ENCODE measurements around the gene MMP15.

MMP15 gene

GRCh38 chr16:58053682-58054005 is 28.1 kb downstream of the MMP15 start:
- Histone ChIP-seq H3K4me1 (ENCODE audit: insufficient read depth, low read length, severe bottlenecking) (no peaks in the 10 kb centered on the region), H3K36me3 (ENCODE audit: insufficient read depth, low read length) (no peaks in the 10 kb centered on the region), H3K9me3 (ENCODE audit: low read length) (no peaks in the 10 kb centered on the region), H2AFZ (ENCODE audit: low read length) (no peak overlapping the region), H3F3A (ENCODE audit: insufficient read depth, low read length) (no peaks in the 10 kb centered on the region), H3K27me3 (ENCODE audit: insufficient read depth, low read length) (no peaks in the 10 kb centered on the region), H3K4me3 (ENCODE audit: low read depth, low read length, poor library complexity, severe bottlenecking) (no peak overlapping the region), H3K9ac (ENCODE audit: low read length) (no peak overlapping the region), H3K9me2 (ENCODE audit: low read depth, low read length) (no peaks in the 10 kb centered on the region), H3K79me2 (ENCODE audit: insufficient read depth, low read length) (no peaks in the 10 kb centered on the region), H3K27ac (ENCODE audit: low read depth, low read length, poor library complexity, severe bottlenecking) (no peak overlapping the region), H3K4me2 (ENCODE audit: low read length) (no peak overlapping the region), H4K20me1 (ENCODE audit: insufficient read depth, low read length) (no peaks in the 10 kb centered on the region)
- no peak for TF ChIP-seq EZH2 (IDR thresholded peaks at IDR 0.05; ENCODE audit: borderline replicate concordance, low read length)

- no peak overlapping the region for H3K4me2 ChIP-seq (ENCODE audit: low read length)
- TF ChIP-seq EZH2 (IDR thresholded peaks at IDR 0.05; ENCODE audit: borderline replicate concordance, low read length) (no peak), CTCF (IDR thresholded peaks at IDR 0.05; ENCODE audit: low read length) (no peak)
Observed at GRCh38 chr16:58054289-58054688, 28.7 kb downstream of the MMP15 start.

GRCh38 chr16:58056580-58056979 is 31.0 kb downstream of the MMP15 start:
- H3K9me3 ChIP-seq (ENCODE audit: low read length) = no peaks in the 10 kb centered on the region
- no peaks in the 10 kb centered on the region for H4K20me1 ChIP-seq (ENCODE audit: insufficient read depth, low read length)
- no peaks in the 10 kb centered on the region for H3K27me3 ChIP-seq (ENCODE audit: insufficient read depth, low read length)
- no peak overlapping the region for H3K9ac ChIP-seq (ENCODE audit: low read length)
- H3K4me2 ChIP-seq (ENCODE audit: low read length) = no peak overlapping the region
- H2AFZ ChIP-seq (ENCODE audit: low read length) = no peak overlapping the region
- H3K36me3 ChIP-seq (ENCODE audit: insufficient read depth, low read length) = no peaks in the 10 kb centered on the region
- no peak overlapping the region for H3K27ac ChIP-seq (ENCODE audit: low read depth, low read length, poor library complexity, severe bottlenecking)
- TF ChIP-seq EZH2 (IDR thresholded peaks at IDR 0.05; ENCODE audit: borderline replicate concordance, low read length) (no peak), CTCF (IDR thresholded peaks at IDR 0.05; ENCODE audit: low read length) (no peak)
- no peaks in the 10 kb centered on the region for H3F3A ChIP-seq (ENCODE audit: insufficient read depth, low read length)
- no peaks in the 10 kb centered on the region for H3K79me2 ChIP-seq (ENCODE audit: insufficient read depth, low read length)
- no peaks in the 10 kb centered on the region for H3K4me1 ChIP-seq (ENCODE audit: insufficient read depth, low read length, severe bottlenecking)
- H3K9me2 ChIP-seq (ENCODE audit: low read depth, low read length) = no peaks in the 10 kb centered on the region
- H3K4me3 ChIP-seq (ENCODE audit: low read depth, low read length, poor library complexity, severe bottlenecking) = no peak overlapping the region

More at GRCh38 chr16:58054289-58054688, 28.7 kb downstream of the MMP15 start:
- Histone ChIP-seq H3K9ac (ENCODE audit: low read length) (no peak overlapping the region), H3K9me2 (ENCODE audit: low read depth, low read length) (no peaks in the 10 kb centered on the region), H3K27ac (ENCODE audit: low read depth, low read length, poor library complexity, severe bottlenecking) (no peak overlapping the region), H2AFZ (ENCODE audit: low read length) (no peak overlapping the region), H3F3A (ENCODE audit: insufficient read depth, low read length) (no peaks in the 10 kb centered on the region), H4K20me1 (ENCODE audit: insufficient read depth, low read length) (no peaks in the 10 kb centered on the region), H3K4me3 (ENCODE audit: low read depth, low read length, poor library complexity, severe bottlenecking) (no peak overlapping the region), H3K27me3 (ENCODE audit: insufficient read depth, low read length) (no peaks in the 10 kb centered on the region), H3K79me2 (ENCODE audit: insufficient read depth, low read length) (no peaks in the 10 kb centered on the region), H3K4me1 (ENCODE audit: insufficient read depth, low read length, severe bottlenecking) (no peaks in the 10 kb centered on the region), H3K9me3 (ENCODE audit: low read length) (no peaks in the 10 kb centered on the region), H3K36me3 (ENCODE audit: insufficient read depth, low read length) (no peaks in the 10 kb centered on the region)

- Histone ChIP-seq H3K4me3 (ENCODE audit: low read depth, low read length, poor library complexity, severe bottlenecking) (no peak overlapping the region), H3K4me1 (ENCODE audit: insufficient read depth, low read length, severe bottlenecking) (no peaks in the 10 kb centered on the region), H2AFZ (ENCODE audit: low read length) (no peak overlapping the region), H3K9me2 (ENCODE audit: low read depth, low read length) (no peaks in the 10 kb centered on the region), H3K79me2 (ENCODE audit: insufficient read depth, low read length) (no peaks in the 10 kb centered on the region), H3K9me3 (ENCODE audit: low read length) (no peaks in the 10 kb centered on the region), H3K27me3 (ENCODE audit: insufficient read depth, low read length) (no peaks in the 10 kb centered on the region), H3K36me3 (ENCODE audit: insufficient read depth, low read length) (no peaks in the 10 kb centered on the region), H3F3A (ENCODE audit: insufficient read depth, low read length) (no peaks in the 10 kb centered on the region), H3K9ac (ENCODE audit: low read length) (no peak overlapping the region), H3K27ac (ENCODE audit: low read depth, low read length, poor library complexity, severe bottlenecking) (no peak overlapping the region), H3K4me2 (ENCODE audit: low read length) (no peak overlapping the region), H4K20me1 (ENCODE audit: insufficient read depth, low read length) (no peaks in the 10 kb centered on the region)
- TF ChIP-seq EZH2 (IDR thresholded peaks at IDR 0.05; ENCODE audit: borderline replicate concordance, low read length) (no peak), CTCF (IDR thresholded peaks at IDR 0.05; ENCODE audit: low read length) (no peak)
Observed at GRCh38 chr16:58057121-58057520, 31.6 kb downstream of the MMP15 start.
